IMR-90 (cell line): ENCODE data around the gene RELL2. TPM values are rescaled to one million over a fixed set of nuclear protein-coding genes. Genes with fewer than 3 reads are reported as not detected.

Experiments
- ATAC-seq: fragments of 200-7000 bp; cut with Tn5 transposase; 2 replicates; pipeline ENCODE4 v1.9.1; 2020; ENCODE audit warnings: low read depth, mild to moderate bottlenecking, moderate library complexity
- BruUV-seq: library from RNA; stranded (reverse); fragments of 400-500 nt; replicated peaks from 2 replicates; lab custom pipeline; 2021; lab: Mats Ljungman, UMichigan
- CTCF ChIA-PET: fragments of 300-600 bp; formaldehyde crosslinking; extraction: SDS; loops from one replicate; lab custom pipeline; 2021; ENCODE audit warnings: antibody characterized with exemption; lab: Yijun Ruan, JAX
- POLR2A ChIA-PET: fragments of 300-600 bp; sonication (Branson Sonifier 250); formaldehyde crosslinking; loops from one replicate; lab custom pipeline; 2022; ENCODE audit warnings: antibody characterized with exemption; ENCODE audit not compliant: unreplicated experiment; lab: Charles Lee
- DNase-seq: peaks from one replicate; pipeline ENCODE4 v3.0.0; 2013
- H2AFZ ChIP-seq: replicated peaks from 2 replicates; pipeline ENCODE3; 2013; ENCODE audit warnings: low read length, mild to moderate bottlenecking; ENCODE audit not compliant: poor library complexity
- H2AK5ac ChIP-seq: 2 replicates; pipeline ENCODE4 v1.6.1; 2013; ENCODE audit warnings: low read depth, low read length, inconsistent platforms
- H2AK9ac ChIP-seq: replicated peaks from 2 replicates; pipeline ENCODE3; 2013; ENCODE audit warnings: mild to moderate bottlenecking, low read depth, low read length, moderate library complexity; ENCODE audit not compliant: poor library complexity
- H2BK120ac ChIP-seq: 2 replicates; pipeline ENCODE4 v1.6.1; 2013; ENCODE audit warnings: low read depth, low read length, inconsistent platforms
- H2BK15ac ChIP-seq: 3 replicates; pipeline ENCODE4 v1.6.1; 2013; ENCODE audit warnings: low read depth, low read length, inconsistent platforms
- H2BK20ac ChIP-seq: 2 replicates; pipeline ENCODE4 v1.6.1; 2013; ENCODE audit warnings: low read depth, mild to moderate bottlenecking, inconsistent platforms, low read length, moderate library complexity
- H2BK5ac ChIP-seq: 2 replicates; pipeline ENCODE4 v1.6.1; 2013; ENCODE audit warnings: mild to moderate bottlenecking, low read depth, low read length, inconsistent platforms; ENCODE audit not compliant: poor library complexity, severe bottlenecking
- H3K14ac ChIP-seq: replicated peaks from 2 replicates; pipeline ENCODE4 v1.6.1; 2013; ENCODE audit warnings: low read depth, low read length, inconsistent platforms
- H3K18ac ChIP-seq: 2 replicates; pipeline ENCODE4 v1.6.1; 2013; ENCODE audit warnings: low read depth, low read length, control low read depth
- H3K23ac ChIP-seq: 2 replicates; pipeline ENCODE4 v1.6.1; 2013; ENCODE audit warnings: low read depth, low read length, inconsistent platforms
- H3K27ac ChIP-seq: 2 replicates; pipeline ENCODE4 v1.5.1; 2013; ENCODE audit warnings: mild to moderate bottlenecking, control low read depth, low read length; ENCODE audit not compliant: insufficient read depth
- H3K27me3 ChIP-seq: 2 replicates; pipeline ENCODE4 v1.6.1; 2013; ENCODE audit warnings: low read length; ENCODE audit not compliant: control insufficient read depth, insufficient read depth
- H3K36me3 ChIP-seq: 2 replicates; pipeline ENCODE4 v1.6.1; 2013; ENCODE audit warnings: low read length, mixed read lengths; ENCODE audit not compliant: control insufficient read depth, insufficient read depth
- H3K4ac ChIP-seq: 2 replicates; pipeline ENCODE4 v1.6.1; 2013; ENCODE audit warnings: low read depth, low read length, inconsistent platforms
- H3K4me1 ChIP-seq: 2 replicates; pipeline ENCODE4 v1.6.1; 2013; ENCODE audit warnings: low read length, mixed read lengths; ENCODE audit not compliant: control insufficient read depth, insufficient read depth
- H3K4me2 ChIP-seq: 2 replicates; pipeline ENCODE4 v1.6.1; 2013; ENCODE audit warnings: low read depth, mild to moderate bottlenecking, control low read depth, low read length, moderate library complexity
- H3K4me3 ChIP-seq: 2 replicates; pipeline ENCODE4 v1.5.1; 2013; ENCODE audit warnings: low read depth, mild to moderate bottlenecking, control low read depth, low read length, moderate library complexity; ENCODE audit not compliant: insufficient read depth
- H3K56ac ChIP-seq: 2 replicates; pipeline ENCODE4 v1.6.1; 2013; ENCODE audit warnings: low read length, inconsistent platforms; ENCODE audit not compliant: insufficient read depth; ENCODE audit errors: extremely low read depth
- H3K79me1 ChIP-seq, 2 experiments: 2 replicates each; pipeline ENCODE4 v1.6.1; 2013; ENCODE audit warnings: low read length in 2 of 2, inconsistent platforms in 1 of 2, low read depth in 1 of 2
- H3K9ac ChIP-seq: 2 replicates; pipeline ENCODE4 v1.6.1; 2013; ENCODE audit warnings: low read depth, low read length, control low read depth
- H3K9me1 ChIP-seq: 2 replicates; pipeline ENCODE4 v1.6.1; 2013; ENCODE audit warnings: low read length, inconsistent platforms; ENCODE audit not compliant: insufficient read depth
- H3K9me3 ChIP-seq: 2 replicates; pipeline ENCODE4 v1.6.1; 2013; ENCODE audit warnings: low read length; ENCODE audit not compliant: control insufficient read depth, insufficient read depth
- H4K20me1 ChIP-seq: 2 replicates; pipeline ENCODE4 v1.6.1; 2013; ENCODE audit warnings: low read length, inconsistent platforms; ENCODE audit not compliant: insufficient read depth
- H4K5ac ChIP-seq: 2 replicates; pipeline ENCODE4 v1.6.1; 2013; ENCODE audit warnings: mild to moderate bottlenecking, low read depth, low read length, control low read depth
- H4K8ac ChIP-seq, 2 experiments: 2 replicates each; pipeline ENCODE4 v1.6.1; 2013; ENCODE audit warnings: low read depth in 2 of 2, low read length in 2 of 2, control low read depth in 1 of 2, inconsistent platforms in 1 of 2
- H4K91ac ChIP-seq: 2 replicates; pipeline ENCODE4 v1.6.1; 2013; ENCODE audit warnings: low read depth, low read length, inconsistent platforms; ENCODE audit not compliant: insufficient read depth
- CEBPB ChIP-seq: IDR thresholded peaks from 2 replicates; pipeline ENCODE4 v1.6.1; 2012; ENCODE audit warnings: low read depth, low read length, improper control_type of control experiment
- WGBS, 2 experiments: methylation state at CpG; one replicate each; pipeline versions ENCODE4 v1.1.5 to v1.1.7; 2013; ENCODE audit warnings: missing lambda C conversion rate in 2 of 2; ENCODE audit not compliant: insufficient read length in 1 of 2; ENCODE audit errors: extremely low coverage in 2 of 2; 5-methylcytosine and 5-hydroxymethylcytosine counted together
- dilution Hi-C: fragments of 300-500 bp; cut with HindIII; formaldehyde crosslinking; loops from one replicate; pipeline ENCODE4 v1.14.3; 2018; ENCODE audit warnings: low sequenced_read_pairs; ENCODE audit not compliant: unreplicated experiment
- in situ Hi-C: fragments of 300-500 bp; cut with MboI; formaldehyde crosslinking; loops from 3 replicates; pipeline ENCODE4 v1.14.3; 2019; ENCODE audit warnings: low sequenced_read_pairs, inconsistent platforms, mixed read lengths
- intact Hi-C: fragments of 100-400 bp; cut with micrococcal nuclease; formaldehyde crosslinking; loops from 2 replicates; pipeline ENCODE4 v1.10.0; 2022
- polyA plus RNA-seq, 3 experiments: library from polyadenylated mRNA; depleted of rRNA; stranded (reverse); fragments of >200 nt; gene quantifications; 2 replicates each; pipeline ENCODE4 v1.2.3, GENCODE V29; 2012; ENCODE audit warnings: low replicate concordance in 1 of 3
- total RNA-seq: library from RNA; depleted of rRNA; stranded (reverse); fragments of >200 nt; gene quantifications from 2 replicates; pipeline ENCODE4 v1.2.3, GENCODE V29; 2012

Gene RELL2
- total and polyA plus RNA-seq, 2 of the 4 experiments (the other 2 are of a cell fraction) = 2.2 to 7.6 TPM

DNA sequence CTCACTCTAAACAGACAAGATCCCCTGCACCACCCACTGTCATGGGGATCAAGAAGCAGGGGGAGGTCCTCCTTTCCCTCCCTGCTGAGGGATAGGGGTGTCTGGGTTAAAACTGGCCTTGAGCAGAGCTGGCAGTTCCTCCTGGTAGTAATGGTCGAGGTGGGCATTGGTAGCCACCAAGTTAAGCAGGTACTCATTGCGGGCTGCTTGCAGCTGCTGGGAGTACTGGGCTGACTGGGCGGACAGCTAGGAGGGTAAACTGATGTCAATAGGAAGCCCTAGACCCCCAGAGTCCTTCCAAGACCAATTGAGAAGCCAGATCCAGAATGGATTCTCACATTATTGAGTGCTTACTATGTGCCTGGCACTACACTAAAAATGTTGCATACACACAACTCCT is 11.1 kb downstream of the RELL2 start:
- H3K18ac ChIP-seq = no peak overlapping the region
- no peak overlapping the region for H3K4ac ChIP-seq
- peaks cover 5% of the 10 kb centered on the region; the same call in 1 of the 2 replicates for H3K4me1 ChIP-seq
- in situ Hi-C loops = no loop called here
- H3K27me3 ChIP-seq = no peaks in the 10 kb centered on the region
- peaks cover 40% of the 10 kb centered on the region for H3K36me3 ChIP-seq
- H3K9ac ChIP-seq = no peak overlapping the region
- H3K4me2 ChIP-seq = no peak overlapping the region
- ChIA-PET POLR2A (no interaction called here), CTCF (no interaction called here)
- BruUV-seq = no TSS peak
- no peaks in the 10 kb centered on the region for H3K9me3 ChIP-seq
- H4K8ac ChIP-seq = no peak overlapping the region
- H3K79me1 ChIP-seq = peaks cover 10 to 17% of the 10 kb centered on the region in 2 experiments
- H4K5ac ChIP-seq = no peak overlapping the region
- no peak overlapping the region for H2BK20ac ChIP-seq
- H4K20me1 ChIP-seq = peaks cover 3% of the 10 kb centered on the region; the same call in 1 of the 2 replicates
- no peak overlapping the region for H3K27ac ChIP-seq
- no peak overlapping the region for H3K56ac ChIP-seq
- no peak overlapping the region for H2AK5ac ChIP-seq
- H2BK5ac ChIP-seq = no peak overlapping the region
- no CpG with 5 or more reads among the region's 3 CpGs for WGBS, 2 experiments
- DNase-seq (no peak), ATAC-seq (no peak)
- H2BK120ac ChIP-seq = no peak overlapping the region
- no peak for TF ChIP-seq CEBPB
- dilution Hi-C loops = no loop called here
- no peak overlapping the region for H3K4me3 ChIP-seq
- H2BK15ac ChIP-seq = no peak overlapping the region
- no peak overlapping the region for H3K14ac ChIP-seq
- intact Hi-C loops = no loop called here
- H4K91ac ChIP-seq = no peak overlapping the region
- no peak overlapping the region for H2AFZ ChIP-seq
- H2AK9ac ChIP-seq = no peak overlapping the region
- no peak overlapping the region for H3K23ac ChIP-seq
- H3K9me1 ChIP-seq = no peaks in the 10 kb centered on the region; the same call in 1 of the 2 replicates
